ENCODE results near the gene USH1C.

The USH1C gene

DNA sequence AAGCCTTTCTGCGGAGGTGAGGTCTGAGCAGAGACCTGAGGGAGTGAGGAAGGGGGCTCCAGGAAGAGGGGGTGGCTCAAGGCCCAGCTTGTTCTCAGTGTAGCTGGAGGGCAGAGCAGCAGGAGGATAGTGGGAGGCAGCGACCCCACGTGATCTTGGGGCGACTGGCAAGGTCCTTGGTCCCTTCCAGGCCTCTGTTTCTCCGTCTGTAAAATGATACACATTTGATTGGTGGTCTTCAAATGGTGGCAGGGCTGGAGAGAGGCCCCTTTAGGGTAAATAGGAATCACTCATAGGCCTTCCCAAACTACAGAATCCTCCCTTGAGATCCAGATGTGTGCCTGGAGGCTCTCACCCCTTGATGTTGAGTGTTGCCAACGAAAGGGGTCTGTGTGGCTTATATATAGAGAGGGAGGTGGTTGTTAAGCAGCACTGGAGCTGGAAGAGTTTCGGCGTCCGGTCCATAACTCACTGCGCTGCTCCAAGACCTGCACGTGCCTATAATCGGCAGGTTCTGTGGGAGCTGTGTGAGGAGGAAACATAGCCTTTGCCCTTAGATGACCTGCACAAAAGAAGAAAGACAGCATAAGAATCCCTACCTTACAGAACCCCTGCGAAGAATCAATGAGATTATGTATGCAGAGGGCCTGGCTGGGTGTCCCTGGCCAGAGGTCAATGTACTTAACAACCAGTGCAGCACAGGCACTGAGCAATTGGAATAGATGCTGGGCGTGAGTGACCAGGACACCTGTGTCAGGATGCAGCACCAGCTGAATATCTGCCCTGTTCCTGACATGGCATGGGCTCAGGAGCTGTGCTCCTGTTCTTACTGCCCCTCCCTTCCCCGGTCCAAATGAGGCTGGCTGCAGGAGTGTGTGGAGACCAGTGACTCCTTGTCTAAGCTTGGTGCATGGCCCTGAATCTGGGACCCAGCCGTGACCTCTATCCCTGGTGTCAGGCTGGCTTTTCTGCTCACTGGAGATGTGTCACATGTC, 31.5 kb upstream of the USH1C start:
- TF ChIP-seq, protein P1, sequence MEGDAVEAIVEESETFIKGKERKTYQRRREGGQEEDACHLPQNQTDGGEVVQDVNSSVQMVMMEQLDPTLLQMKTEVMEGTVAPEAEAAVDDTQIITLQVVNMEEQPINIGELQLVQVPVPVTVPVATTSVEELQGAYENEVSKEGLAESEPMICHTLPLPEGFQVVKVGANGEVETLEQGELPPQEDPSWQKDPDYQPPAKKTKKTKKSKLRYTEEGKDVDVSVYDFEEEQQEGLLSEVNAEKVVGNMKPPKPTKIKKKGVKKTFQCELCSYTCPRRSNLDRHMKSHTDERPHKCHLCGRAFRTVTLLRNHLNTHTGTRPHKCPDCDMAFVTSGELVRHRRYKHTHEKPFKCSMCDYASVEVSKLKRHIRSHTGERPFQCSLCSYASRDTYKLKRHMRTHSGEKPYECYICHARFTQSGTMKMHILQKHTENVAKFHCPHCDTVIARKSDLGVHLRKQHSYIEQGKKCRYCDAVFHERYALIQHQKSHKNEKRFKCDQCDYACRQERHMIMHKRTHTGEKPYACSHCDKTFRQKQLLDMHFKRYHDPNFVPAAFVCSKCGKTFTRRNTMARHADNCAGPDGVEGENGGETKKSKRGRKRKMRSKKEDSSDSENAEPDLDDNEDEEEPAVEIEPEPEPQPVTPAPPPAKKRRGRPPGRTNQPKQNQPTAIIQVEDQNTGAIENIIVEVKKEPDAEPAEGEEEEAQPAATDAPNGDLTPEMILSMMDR (conservative IDR thresholded peaks at IDR 0.05; ENCODE audit: low read depth, low read length), result no peak
- DNase-seq (ENCODE audit: low read depth), result no peak

DNA sequence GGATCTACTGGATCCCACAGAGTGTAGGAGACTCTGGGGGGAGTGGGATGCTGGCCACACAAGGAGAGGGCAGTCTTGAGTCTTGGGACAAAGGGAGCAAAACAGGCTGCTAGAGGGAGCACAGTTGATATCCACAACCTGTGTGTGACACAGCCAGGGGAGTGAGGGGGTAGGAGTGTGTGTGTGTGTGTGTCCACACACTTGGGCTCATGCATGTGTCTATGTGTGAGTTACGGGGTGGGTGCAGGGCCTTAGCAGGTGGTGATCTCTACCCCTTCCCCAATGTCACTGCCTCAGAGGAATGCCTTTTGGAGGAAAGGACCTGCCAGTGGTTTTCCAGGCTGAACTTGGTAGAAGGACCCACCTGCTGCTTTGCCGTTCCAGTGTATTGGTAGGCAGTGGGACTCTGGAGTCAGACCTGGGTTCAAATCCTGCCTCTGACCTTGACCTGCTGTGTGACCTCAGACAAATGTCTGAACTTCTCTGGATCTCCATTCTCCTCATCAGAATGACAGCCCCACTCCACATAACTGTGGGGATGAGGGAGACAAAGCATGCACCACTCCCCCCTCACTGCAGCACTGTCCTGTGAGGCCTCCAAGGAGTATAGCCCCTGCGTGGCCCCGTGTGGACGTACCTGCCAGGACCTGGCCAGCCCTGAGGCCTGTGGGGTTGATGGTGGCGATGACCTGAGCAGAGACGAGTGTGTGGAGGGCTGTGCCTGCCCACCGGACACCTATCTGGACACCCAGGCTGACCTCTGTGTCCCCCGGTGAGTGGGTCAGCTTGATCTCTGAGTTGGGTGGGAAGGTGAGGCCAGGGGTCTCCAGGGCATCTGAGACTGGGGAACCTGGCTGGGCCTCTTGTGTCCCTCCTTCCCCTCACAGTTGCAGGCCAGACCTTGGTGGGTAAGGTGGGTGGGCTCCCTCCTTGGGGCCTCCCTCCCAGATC, 30.2 kb upstream of the USH1C start:
- no peak for DNase-seq (ENCODE audit: low read depth)
- no peak overlapping the region for H3K4me3 ChIP-seq (ENCODE audit: low read depth, low read length)
- TF ChIP-seq, protein P1 (conservative IDR thresholded peaks at IDR 0.05; ENCODE audit: low read depth, low read length), result no peak

More for the DNA sequence above, 31.5 kb upstream of the USH1C start:
- H3K4me3 ChIP-seq (ENCODE audit: low read depth, low read length), result no peak overlapping the region

DNA sequence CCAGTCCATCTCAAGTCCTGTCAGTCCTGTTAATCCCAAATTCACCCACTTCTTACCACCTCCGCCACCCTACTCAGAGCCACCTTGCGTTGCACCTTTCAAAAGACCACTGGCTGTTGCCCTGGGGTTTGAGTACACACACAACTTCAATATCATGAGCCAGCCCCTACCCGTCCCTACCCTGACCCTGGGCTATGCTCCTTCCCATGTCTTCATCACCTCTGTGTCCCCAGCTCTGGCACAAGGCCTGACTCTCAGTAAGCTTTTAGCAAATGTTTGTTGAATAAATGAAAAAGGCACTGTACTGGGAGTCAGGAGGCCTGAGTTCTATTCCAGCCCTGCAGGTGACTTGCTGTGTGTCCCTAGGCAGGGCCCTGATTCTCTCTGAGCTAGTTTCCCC, 29.3 kb upstream of the USH1C start:
- DNase-seq (ENCODE audit: low read depth), result no peak
- TF ChIP-seq, protein P1 (conservative IDR thresholded peaks at IDR 0.05; ENCODE audit: low read depth, low read length), result no peak
- H3K4me3 ChIP-seq (ENCODE audit: low read depth, low read length), result no peak overlapping the region

DNA sequence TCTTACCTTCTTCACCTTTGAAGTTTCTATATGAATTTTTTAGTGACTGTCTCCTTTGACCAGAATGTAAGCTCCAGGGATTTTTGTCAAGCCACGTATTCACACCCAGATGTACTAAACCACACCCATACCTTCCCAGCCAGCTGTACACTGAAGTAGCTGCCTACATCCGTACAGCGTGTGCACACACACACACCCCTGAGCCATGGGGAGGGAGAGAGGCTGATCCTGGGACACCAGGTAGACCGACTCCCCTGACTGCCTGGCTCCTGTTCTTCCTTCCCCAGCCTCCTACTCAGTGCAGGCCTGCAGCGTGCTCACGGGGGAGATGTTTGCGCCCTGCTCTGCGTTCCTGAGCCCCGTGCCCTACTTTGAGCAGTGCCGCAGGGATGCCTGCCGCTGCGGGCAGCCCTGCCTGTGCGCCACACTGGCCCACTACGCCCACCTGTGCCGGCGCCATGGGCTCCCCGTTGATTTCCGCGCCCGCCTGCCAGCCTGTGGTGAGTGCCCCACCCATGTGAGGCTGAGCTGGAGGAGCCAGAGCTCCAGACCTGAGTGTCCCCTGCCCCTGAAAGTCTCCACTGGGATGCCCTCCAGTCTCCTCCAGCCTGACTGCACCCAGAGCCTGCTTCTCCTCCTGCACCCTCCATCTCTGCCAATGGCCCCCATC, 28.7 kb upstream of the USH1C start:
- DNase-seq (ENCODE audit: low read depth), result no peak
- H3K4me3 ChIP-seq (ENCODE audit: low read depth, low read length), result no peak overlapping the region
- TF ChIP-seq, protein P1 (conservative IDR thresholded peaks at IDR 0.05; ENCODE audit: low read depth, low read length), result no peak

DNA sequence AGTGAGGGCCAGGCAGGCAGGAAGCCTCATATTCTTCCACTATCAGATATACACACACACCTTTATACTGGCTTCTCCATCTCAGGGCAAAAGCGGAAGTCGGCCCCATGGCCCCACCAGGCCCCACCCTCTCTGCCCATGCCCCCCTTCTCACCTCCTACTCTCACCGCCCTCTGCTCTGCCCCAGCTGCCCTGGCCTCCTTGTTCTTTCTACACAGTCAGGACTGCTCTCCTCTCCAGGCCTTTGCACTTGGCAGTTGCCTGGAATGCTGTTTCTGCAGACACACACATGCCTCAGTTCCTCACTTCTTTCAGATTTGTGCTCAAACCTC, 28.1 kb upstream of the USH1C start:
- no peak overlapping the region for H3K4me3 ChIP-seq (ENCODE audit: low read depth, low read length)
- DNase-seq (ENCODE audit: low read depth), result no peak
- TF ChIP-seq, protein P1 (conservative IDR thresholded peaks at IDR 0.05; ENCODE audit: low read depth, low read length), result no peak

DNA sequence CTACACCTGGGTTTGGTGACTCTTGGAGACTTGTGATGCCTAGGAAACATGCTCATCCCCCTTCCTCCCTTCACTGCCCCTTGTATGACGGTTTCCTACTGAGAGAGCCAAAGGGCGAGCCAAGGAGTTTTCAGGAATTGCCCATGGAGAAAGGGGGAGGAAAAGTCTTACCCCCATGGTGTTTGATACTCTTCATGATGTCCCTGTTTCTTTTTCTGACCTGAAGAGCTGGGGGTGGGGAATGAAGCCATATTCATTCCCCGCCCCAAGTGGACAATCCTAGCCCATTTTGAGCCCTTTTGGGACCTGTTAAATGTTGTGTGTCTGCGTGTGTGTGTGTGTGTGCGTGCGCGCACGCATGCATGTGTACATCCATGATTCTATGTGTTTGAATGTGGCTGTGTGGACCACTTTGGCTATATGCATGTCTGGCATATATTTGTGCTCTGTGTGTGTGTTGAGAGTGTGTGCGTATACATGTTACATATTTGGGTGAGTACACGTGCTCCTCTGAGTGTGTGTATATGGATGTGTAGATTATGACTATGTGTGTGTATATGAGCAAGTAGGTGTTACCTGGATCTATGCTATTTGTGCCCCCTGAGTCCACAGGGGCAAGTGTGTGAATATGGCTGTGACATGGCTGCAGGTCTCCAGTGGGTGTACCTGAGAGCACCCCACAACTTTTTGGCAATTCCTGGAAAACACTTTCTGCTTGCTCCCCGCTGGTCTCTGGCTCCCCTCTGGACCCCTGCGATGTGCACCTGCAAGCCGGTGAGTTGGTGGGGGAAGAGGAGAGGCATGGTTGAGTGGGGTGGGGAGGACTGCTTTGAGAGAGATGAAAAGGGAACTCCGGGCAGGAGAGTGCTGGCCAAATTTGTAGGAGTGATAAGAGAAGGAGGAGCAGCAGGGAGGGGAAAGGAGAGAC, 27.5 kb upstream of the USH1C start:
- TF ChIP-seq, protein P1 (conservative IDR thresholded peaks at IDR 0.05; ENCODE audit: low read depth, low read length), result no peak
- no peak overlapping the region for H3K4me3 ChIP-seq (ENCODE audit: low read depth, low read length)
- DNase-seq (ENCODE audit: low read depth), result no peak
